Suppressor macrophage treated with lipopolysaccharide for 1 hour (primary cell): ENCODE data around the gene C19orf67.
A peak's percentile ranks its signal among the peaks of the same experiment; 100 is the strongest.

Experiments used
- DNase-seq, 3 donors: peaks; one replicate each; pipeline ENCODE4 v3.0.0-alpha.2; 2020 to 2022

Gene C19orf67

DNA sequence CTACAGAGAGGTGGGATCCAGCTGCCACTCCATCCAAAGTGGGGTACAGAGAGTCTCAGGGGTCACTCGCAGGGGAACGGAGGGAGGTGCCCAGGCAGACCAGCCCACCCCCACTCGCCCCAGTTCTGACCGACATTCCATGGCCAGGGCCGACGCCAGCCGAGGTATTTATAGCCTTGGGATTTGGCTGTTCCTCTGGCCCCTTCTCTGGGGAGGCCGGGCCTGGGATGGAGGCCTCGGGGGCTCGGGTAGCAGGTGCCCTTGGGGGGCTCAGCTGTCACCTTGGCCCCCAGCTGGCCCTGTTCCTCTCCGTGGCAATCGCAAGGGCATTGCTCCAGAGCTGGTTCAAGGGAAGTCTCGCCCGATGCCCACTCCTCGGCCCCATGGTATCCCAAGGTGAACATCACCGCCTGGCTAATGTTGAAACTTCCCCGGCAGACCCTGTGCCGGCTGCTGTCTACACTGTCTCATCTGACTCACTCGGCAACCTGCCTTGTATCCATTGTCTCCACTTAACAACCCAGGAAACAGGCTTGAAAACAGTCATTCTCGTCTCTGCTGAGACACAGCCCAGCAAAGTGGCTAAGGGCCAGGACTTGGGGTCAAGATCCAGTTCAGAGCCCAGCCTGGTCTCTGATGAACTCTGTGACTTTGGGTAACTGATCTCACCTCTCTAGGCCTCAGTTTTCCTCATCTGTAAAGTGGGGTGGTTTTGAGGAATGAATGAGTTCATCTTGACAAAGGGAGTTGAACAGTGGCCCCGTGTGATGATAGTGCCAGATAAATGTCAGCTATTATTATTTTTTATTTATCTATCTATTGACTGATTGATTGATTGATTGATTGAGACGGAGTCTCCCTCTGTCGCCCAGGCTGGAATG, 22.2 kb upstream of the C19orf67 start:
- DNase-seq: no peak

DNA sequence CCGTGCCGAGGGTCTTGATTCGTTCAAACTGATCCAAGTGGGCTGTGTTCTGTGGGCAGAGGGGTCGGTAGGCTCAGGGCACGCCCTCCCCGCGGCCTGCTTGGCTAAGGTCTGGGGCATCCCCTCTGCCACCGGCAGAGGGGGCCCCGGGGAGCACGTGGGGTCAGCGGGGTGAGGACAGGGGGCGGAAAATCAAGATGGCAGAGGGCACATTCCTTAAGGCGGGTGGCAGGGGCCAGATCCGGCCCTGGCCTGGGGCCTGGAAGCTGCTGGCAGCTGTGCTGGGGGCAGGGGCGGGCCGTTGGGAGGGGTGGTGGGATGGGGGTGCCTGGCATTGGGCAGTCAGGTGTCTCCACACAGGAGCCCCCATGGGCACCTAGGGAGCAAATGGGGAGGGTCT, 21.3 kb upstream of the C19orf67 start:
- DNase-seq: no peak

DNA sequence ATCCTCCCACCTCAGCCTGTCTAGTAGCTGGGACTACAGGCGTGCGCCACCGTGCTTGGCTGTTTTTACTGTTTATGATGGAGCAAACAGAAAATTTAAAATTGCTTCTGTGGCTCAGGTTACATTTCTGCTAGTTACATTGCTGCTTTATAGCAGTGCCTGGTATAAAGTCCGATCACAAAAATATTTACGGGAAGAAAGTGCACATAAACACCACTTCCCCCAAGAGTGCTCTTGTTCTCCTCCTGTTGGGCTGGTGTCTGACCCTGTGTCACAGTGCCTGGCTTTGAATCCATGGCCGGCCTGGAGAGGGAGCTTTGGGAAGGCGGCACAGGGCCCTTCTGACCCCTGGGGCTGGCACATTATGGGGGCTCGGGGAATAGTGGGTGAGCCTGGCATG, 20.1 kb upstream of the C19orf67 start:
- DNase-seq: no peak

- no peak for DNase-seq
These were observed 17.7 kb upstream of the C19orf67 start for GRCh38 chr19:14103310-14103709.

GRCh38 chr19:14102756-14103155, 17.2 kb upstream of the C19orf67 start:
- no peak for DNase-seq

GRCh38 chr19:14102102-14102696, 16.6 kb upstream of the C19orf67 start:
- DNase-seq: no peak

GRCh38 chr19:14101003-14101545, 15.5 kb upstream of the C19orf67 start:
- no peak for DNase-seq

DNA sequence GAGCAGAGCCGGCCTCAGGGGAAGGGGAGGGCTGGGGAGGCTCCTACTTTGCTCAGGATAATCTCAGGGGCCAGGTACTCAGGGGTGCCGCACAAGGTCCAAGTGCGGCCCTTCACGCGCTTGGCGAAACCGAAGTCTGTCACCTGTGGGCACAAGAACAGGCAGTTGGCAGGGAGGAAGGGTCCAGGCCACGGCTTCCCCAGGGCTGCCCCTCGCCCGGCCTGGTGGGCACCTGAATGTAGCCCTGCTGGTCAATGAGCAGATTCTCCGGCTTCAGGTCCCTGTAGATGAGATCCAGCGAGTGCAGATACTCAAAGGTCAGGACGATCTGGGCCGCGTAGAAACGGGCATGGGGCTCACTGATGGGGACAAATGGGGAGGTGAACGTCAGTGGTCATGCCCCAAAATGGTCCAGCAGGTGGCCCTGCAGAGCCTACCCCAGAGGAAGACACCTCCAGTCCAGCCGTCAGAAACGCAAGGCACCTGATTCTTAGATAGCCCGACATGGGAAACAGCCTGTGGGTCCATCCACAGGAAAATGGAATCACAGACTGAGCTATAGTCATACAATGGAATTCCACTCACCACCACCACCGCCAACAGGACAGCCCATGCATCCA, 12.1 kb upstream of the C19orf67 start:
- no peak for DNase-seq

GRCh38 chr19:14096272-14096992, 10.8 kb upstream of the C19orf67 start:
- no peak for DNase-seq

GRCh38 chr19:14094854-14095253, 9.3 kb upstream of the C19orf67 start:
- DNase-seq: no peak

DNA sequence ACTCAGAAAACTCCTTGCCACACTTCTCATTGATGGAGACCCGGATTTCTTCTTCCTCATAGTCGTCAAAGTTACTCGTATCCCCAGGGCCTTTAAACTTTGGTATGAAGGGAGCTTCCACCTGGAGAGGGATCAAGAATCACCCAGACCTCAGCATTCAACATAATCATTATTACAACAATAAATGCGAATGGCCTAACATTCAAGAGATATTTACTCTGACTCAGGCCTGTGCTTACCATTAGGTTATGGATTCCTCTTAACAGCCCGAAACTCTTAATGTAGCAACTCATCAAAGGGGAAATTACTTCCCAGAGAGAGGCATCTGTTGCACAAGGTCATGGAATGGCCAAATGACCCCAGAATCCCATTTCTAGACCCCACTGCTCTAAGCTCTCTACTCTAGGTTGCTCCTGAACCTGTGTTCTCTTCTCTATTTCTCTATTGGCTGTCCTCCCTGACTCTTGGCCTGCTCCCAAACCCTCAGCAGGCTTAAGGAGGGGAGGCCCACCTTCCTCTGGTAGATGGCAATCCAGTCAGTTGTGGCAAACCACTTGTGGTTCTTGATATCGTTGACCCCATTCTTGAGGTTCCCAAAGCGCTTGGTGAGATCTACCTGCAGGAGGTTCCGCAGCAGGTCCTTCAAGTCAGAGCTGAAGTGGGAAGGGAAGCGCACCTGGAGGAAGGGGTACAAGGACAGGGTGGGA, 7.7 kb upstream of the C19orf67 start:
- DNase-seq: no peak

DNA sequence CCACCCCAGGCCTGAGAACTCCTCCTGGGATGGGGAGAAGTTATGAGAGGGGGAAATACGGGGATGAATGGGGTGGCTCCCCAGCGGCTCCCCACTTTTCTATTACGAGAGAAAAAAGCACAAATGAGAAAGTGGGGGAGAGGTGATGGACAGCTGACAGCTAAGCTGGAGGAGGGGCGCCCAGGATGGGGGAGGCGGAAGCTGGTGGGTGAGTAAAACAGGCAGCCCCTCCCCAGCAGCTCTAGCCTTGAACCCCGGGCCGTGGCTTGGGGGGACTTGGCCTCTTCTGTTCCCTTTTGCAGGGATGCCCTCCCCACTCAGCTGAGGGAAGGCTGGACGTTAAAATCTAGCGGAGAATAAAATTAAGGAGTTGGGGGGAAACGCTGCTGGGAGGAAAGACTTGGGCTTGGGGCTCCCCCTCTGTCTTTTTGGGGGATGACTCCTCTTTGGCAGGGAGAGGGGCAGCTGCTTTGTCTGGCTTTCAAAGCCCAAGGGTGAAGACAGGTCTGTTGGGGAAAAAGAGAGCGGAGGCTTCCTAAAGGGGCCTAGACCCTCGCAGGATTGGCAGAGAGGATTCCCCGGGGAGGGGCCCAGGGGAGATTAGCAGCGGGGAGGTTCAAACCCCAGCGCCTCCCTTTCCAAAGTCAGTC, 6.4 kb upstream of the C19orf67 start:
- DNase-seq: no peak

GRCh38 chr19:14091081-14091812, 5.7 kb upstream of the C19orf67 start:
- DNase-seq: peak; percentile 91 to 95 (median 92)

- DNase-seq: peak; percentile 54 to 91 (median 82)
These were observed 5.0 kb upstream of the C19orf67 start, which contains the start of gene SAMD1 for GRCh38 chr19:14090509-14091080. SAMD1 (minus strand) TSS chr19:14090751.

DNA sequence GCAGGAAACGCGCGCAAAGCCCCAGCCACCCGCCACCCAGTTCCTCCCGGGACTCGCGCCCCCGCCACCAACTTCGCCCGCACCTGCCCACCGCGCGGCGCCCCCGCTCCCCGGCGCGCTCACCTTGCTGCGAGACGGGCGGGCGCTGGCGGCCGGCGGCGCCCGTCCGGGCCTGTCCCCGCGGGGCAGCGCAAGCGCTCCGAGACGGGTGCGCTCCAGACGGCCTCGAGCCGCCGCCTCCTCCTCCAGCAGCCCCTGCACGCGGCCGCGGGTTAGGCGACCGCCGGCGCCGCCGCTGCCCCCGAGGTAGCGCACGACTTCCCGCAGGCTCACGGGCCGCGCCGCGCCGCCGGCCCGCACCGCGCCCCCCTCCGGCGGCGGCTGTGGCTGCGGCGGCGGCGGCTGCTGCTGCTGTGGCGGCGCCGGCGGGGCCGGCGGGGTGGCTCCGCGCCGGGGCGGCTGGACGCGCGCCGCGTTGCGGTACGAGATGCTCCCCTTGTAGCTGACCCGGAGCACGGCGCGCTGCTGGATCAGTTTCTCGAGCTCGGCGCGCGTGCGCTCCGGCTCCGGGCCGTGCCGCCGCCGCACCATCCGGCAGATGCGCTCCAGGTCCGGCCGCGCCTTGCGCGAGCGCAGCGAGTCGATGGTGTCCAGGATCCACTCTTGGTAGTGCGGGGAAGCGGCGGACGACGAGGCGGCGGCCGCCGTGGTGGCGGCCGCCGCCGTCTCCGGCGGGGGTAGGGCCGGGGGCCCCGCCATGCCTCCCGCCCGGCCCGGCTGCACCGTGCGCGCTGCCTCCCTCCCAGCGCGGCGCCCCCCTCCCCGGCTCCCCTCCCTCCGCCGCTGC, 4.3 kb upstream of the C19orf67 start:
- peak; percentile 70 to 85 (median 74) for DNase-seq

DNA sequence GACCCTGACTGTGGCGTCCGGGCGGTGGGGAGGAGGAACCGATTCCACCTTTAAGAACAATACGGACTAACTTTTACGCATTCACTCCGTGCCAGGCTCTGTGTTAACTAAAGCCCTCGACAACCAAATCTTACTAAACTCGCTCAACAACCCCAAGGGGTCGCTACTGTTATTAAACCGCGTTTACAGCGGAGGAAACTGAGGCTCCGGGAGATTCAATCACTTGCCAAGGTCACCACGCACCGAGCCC, 3.8 kb upstream of the C19orf67 start:
- DNase-seq: peak in 2 of 3 donors; percentile 20 to 22

DNA sequence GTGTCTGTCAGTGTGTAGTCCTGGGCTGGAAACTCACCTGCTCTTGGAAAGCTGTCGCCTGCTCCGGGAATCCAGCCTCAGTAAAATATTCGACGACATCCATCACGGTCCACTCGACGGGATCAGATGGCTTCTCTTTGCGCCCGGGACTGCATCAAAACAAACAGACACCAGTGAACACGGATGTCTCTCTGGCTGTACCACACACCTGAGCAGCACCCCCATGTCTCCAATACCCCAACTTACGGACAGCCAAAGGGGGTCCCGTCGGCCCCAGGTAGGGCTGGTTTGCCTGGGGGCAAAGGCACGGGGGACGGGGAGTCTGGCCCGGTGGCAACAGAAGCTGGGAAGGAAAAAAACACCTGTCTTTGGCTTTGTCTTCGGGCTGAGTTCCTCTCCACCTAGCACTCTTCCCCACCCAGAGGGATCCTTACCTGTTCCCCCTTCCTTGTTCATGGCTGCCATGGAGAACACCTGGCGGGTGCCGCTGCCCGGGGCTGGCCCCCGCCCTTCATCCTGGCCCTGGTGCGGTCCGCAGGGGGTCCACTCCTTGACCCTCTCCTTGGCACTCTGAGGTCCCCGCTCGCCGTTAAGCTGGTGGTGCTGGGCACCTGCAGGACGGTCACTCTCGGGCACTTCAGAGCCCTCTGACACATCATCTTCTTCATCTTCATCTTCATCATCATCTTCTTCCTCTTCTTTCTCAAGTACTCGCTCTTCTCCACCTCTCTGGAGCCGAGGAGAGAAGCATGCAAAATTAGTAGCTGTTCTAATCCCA, 3.2 kb upstream of the C19orf67 start:
- DNase-seq: no peak

- DNase-seq: no peak
These were observed 515 bp upstream of the C19orf67 start for GRCh38 chr19:14086098-14086497.

DNA sequence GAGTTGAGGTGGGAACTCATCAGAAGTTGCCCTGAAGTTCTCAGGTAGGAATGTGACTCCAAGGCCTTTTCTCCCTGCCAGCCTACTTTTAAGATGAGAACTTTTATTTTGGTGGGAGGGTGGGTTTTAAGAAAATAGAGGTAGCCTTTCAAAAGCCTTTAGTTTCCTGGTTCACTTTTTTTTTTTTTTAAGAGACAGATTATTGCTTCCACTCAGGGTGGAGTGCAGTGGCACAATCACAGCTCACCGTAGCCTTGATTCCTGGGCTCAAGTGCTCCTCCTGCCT, 3.0 kb downstream of the C19orf67 start:
- DNase-seq: no peak
